GM12865 (cell line): ENCODE results near the gene GPR26.

Experiments
- DNase-seq: peaks from one replicate; pipeline ENCODE4 v3.0.0; 2010; ENCODE audit warnings: low read depth
- H3K4me3 ChIP-seq: 2 replicates; pipeline ENCODE4 v1.5.1; 2011; ENCODE audit warnings: mild to moderate bottlenecking, low read depth, low read length, control low read depth
- TF ChIP-seq, protein P1 (sequence below): IDR thresholded peaks from 2 replicates; pipeline ENCODE4 v1.5.1; 2011; ENCODE audit warnings: low read length, control low read depth, low read depth, inconsistent platforms; ENCODE audit not compliant: insufficient read depth; ENCODE audit errors: missing control alignments

GPR26 gene

GRCh38 chr10:123665491-123666286, 466 bp upstream of the GPR26 start:
- DNase-seq: no peak
- TF ChIP-seq, protein P1, sequence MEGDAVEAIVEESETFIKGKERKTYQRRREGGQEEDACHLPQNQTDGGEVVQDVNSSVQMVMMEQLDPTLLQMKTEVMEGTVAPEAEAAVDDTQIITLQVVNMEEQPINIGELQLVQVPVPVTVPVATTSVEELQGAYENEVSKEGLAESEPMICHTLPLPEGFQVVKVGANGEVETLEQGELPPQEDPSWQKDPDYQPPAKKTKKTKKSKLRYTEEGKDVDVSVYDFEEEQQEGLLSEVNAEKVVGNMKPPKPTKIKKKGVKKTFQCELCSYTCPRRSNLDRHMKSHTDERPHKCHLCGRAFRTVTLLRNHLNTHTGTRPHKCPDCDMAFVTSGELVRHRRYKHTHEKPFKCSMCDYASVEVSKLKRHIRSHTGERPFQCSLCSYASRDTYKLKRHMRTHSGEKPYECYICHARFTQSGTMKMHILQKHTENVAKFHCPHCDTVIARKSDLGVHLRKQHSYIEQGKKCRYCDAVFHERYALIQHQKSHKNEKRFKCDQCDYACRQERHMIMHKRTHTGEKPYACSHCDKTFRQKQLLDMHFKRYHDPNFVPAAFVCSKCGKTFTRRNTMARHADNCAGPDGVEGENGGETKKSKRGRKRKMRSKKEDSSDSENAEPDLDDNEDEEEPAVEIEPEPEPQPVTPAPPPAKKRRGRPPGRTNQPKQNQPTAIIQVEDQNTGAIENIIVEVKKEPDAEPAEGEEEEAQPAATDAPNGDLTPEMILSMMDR: no peak
- no peak overlapping the region for H3K4me3 ChIP-seq

DNA sequence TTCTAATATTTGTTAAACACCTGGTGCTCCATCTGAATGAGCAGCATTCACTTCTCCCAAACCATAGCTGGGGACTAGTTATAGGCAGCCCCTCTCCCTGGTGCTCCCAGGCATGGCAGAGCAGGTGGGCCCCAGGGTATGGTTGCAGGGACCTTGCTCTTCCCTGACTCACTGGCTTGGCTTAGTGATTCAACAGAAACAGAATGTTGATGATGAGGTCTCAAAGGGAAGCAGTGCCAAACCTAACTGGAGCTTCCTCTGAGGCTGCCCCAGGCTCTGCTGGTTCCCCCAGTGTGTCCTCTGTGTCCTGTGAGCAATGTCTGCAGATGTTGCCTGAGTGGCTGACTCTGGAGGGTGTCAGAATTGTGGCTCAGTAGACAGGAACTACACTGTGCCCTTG, 3.7 kb downstream of the GPR26 start:
- no peak overlapping the region for H3K4me3 ChIP-seq
- no peak for DNase-seq
- TF ChIP-seq, protein P1: no peak

- no peak overlapping the region for H3K4me3 ChIP-seq
- TF ChIP-seq, protein P1: no peak
- DNase-seq: no peak
These were observed 7.0 kb downstream of the GPR26 start for GRCh38 chr10:123673198-123673597.

DNA sequence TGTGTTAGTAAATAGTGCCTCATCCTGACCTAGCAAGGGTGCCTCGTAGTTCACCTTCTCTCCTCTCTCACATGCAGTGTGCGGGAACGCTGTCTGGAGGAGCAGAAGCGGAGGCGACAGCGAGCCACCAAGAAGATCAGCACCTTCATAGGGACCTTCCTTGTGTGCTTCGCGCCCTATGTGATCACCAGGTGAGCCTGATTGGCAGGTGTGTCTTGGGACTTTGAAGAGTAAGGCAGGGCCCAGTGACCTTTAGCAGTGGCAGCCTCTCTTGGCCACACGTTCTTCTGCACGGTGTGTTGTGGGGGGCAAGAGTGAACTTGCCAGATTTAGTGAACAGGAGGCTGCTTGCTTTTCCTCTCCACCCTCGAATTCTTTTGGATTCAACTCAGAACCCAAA, 8.6 kb downstream of the GPR26 start:
- H3K4me3 ChIP-seq: no peak overlapping the region

GRCh38 chr10:123675811-123676210, 9.7 kb downstream of the GPR26 start:
- TF ChIP-seq, protein P1: no peak

More for the DNA sequence above, 8.6 kb downstream of the GPR26 start:
- TF ChIP-seq, protein P1: no peak
- no peak for DNase-seq

GRCh38 chr10:123677556-123677955, 11.4 kb downstream of the GPR26 start:
- TF ChIP-seq, protein P1: no peak
- no peak overlapping the region for H3K4me3 ChIP-seq
- no peak for DNase-seq

More at GRCh38 chr10:123675811-123676210, 9.7 kb downstream of the GPR26 start:
- no peak for DNase-seq
- H3K4me3 ChIP-seq: no peak overlapping the region

- no peak for DNase-seq
- TF ChIP-seq, protein P1: peak; percentile 5
- no peak overlapping the region for H3K4me3 ChIP-seq
These were observed 12.2 kb downstream of the GPR26 start for GRCh38 chr10:123678376-123678775.
